ENCODE measurements around the gene ZFP3.
"Not testable (repeated sequence)": the region's sequence is repeated elsewhere in the genome, so short reads cannot be mapped to it uniquely, and the experiment has no call there.

ZFP3 gene

GRCh38 chr17:5080591-5080990 is 2.3 kb downstream of the ZFP3 start:
- no peak for FAIRE-seq

GRCh38 chr17:5092218-5093010 is 14.1 kb downstream of the ZFP3 start:
- FAIRE-seq, result no peak

GRCh38 chr17:5096731-5097100 is 18.4 kb downstream of the ZFP3 start:
- no peak for FAIRE-seq

- FAIRE-seq, result no peak
Measured at GRCh38 chr17:5097101-5097834, 19.0 kb downstream of the ZFP3 start.

- no peak for FAIRE-seq
Measured at GRCh38 chr17:5099271-5099670, 21.0 kb downstream of the ZFP3 start.

- FAIRE-seq, result no peak
Measured at GRCh38 chr17:5100832-5101231, 22.6 kb downstream of the ZFP3 start.

GRCh38 chr17:5110816-5111215 is 32.5 kb downstream of the ZFP3 start:
- no peak for FAIRE-seq

GRCh38 chr17:5111402-5112204 is 33.3 kb downstream of the ZFP3 start, which contains the start of gene ZNF232:
TSS of gene ZNF232 (minus strand) at chr17:5111878. CDS start at chr17:5111822, 56 bp downstream.
- FAIRE-seq, result peak; percentile 36

GRCh38 chr17:5115673-5116651 is 37.7 kb downstream of the ZFP3 start, which contains the start of gene USP6:
TSS of gene USP6 (plus strand) at chr17:5116032. CDS start at chr17:5130368, 14,336 bp downstream.
- FAIRE-seq, result no peak

GRCh38 chr17:5118219-5118618 is 40.0 kb downstream of the ZFP3 start:
- no peak for FAIRE-seq

GRCh38 chr17:5120036-5120435 is 41.8 kb downstream of the ZFP3 start:
- FAIRE-seq, result no peak

- not testable (repeated sequence) for FAIRE-seq
Measured at GRCh38 chr17:5120436-5121185, 42.3 kb downstream of the ZFP3 start.

GRCh38 chr17:5121186-5121841 is 43.0 kb downstream of the ZFP3 start:
- FAIRE-seq, result no peak

- not testable (repeated sequence) for FAIRE-seq
Measured at GRCh38 chr17:5122056-5122455, 43.8 kb downstream of the ZFP3 start.

GRCh38 chr17:5122586-5123342 is 44.5 kb downstream of the ZFP3 start:
- no peak for FAIRE-seq

- FAIRE-seq, result no peak
Measured at GRCh38 chr17:5123343-5124124, 45.3 kb downstream of the ZFP3 start.

- FAIRE-seq, result not testable (repeated sequence)
Measured at GRCh38 chr17:5124125-5124760, 46.0 kb downstream of the ZFP3 start.

- FAIRE-seq, result not testable (repeated sequence)
Measured at GRCh38 chr17:5124896-5125295, 46.6 kb downstream of the ZFP3 start.
